Stimulated activated CD4-positive, alpha-beta T cell treated with anti-CD3 and anti-CD28 coated beads, Interleukin-2, amount 100 ng/mL, for 48 hours (primary cell): ENCODE results near the gene CSGALNACT2.

Experiments used
- DNase-seq, 2 donors: peaks; one replicate each; pipeline ENCODE4 v3.0.0-alpha.2; 2020

Gene CSGALNACT2

DNA sequence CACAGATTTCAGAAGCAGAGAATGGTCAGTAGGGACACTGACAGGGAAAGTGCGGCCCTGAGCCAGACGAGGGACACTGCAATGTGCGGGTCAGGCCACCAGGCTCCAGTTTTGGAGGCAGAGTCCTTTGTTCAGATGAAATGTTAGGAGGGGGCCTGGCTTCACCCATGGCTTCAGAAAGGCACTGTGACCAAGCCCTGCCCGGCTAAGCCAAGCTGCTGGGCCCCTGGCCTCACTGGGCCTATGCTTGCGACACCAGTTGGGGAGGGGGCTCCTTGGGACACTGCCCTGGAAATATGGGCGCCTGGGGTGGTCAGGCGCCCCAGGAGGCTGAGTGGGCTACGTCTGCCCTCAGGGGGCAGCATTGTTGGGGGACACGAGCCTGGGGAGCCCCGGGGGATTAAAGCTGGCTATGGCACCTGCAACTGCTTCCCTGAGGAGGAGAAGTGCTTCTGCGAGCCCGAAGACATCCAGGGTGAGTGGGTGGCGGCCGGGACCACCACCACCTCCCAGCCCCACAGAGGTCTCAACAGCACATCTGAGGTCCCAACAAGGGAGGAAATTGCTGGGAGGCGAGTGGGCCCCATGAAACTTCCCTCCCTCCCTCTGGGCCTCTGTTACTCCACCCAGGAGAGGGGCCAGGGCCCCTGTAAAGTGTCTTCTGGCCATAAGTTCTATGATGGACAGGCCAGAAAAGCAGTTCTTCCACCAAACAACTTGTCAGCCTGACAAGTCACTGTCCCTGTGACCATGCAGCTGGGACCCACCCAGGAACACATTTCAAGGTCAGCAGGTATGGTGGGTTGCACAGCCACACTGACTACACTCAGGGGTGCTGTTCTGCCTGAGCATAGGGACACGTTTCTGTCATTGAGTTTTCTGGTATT, 24.8 kb upstream of the CSGALNACT2 start:
- no peak for DNase-seq

DNA sequence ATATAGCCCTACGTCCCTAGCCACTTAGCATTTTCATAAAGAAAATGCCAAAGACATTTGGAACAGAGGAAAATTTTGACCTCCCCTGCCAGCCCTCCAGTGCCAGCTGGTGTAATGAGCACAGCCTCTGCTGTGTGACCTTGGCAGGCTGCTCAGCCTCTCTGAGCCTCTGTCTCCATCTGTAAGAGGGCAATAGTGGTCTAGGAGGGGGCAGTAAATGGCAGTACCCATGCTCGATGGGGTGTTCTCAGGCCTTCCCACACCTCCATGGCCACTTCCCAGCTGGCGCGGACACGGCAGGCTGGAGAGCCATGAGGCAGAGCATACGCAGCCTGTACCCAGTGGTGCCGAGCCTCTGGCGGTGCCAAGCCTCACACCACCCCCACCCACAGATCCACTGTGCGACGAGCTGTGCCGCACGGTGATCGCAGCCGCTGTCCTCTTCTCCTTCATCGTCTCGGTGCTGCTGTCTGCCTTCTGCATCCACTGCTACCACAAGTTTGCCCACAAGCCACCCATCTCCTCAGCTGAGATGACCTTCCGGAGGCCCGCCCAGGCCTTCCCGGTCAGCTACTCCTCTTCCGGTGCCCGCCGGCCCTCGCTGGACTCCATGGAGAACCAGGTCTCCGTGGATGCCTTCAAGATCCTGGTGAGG, 24.0 kb upstream of the CSGALNACT2 start:
- no peak for DNase-seq

DNA sequence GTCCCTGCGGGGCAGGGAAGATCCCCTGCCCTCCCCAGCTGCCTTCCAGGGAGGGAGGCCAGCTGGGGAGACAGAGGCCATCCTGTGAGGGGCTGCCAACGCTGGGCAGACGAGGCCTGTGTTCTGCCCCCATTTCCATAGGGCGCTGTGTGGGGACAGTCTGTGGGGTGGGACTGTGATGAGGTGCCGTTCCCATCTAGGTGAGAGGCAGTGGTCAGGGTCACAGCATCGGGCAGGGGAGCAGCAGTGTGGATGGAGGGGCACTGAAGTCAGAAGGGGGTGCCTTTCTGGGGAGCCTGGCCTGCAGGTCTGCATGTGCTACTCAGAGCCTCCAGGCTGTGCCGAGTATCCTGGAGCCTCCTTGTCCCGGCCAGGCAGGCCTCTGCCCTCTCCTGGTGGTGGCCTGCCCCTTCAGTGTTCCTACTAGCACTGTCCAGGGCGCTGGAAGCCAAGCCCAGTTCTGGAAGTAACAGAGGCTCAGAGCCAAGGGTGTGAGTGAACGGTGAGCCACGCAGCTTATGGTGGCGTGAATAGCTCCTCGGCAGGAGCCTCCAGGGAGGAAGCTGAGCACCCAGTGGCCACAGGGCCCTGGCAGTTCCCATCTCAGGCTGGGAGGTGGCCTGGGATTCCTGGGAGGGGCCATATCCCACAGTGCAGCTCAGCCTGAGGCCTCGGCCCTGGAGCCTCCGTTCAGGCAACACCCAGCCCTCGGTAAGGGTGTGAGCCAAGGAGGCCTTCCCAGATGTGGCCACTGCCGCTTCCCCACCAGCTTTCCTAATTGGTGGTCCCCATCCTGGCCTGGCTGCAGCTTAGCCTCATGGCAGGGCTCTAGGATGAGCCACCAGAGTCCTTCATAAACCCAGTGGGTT, 23.3 kb upstream of the CSGALNACT2 start:
- no peak for DNase-seq

DNA sequence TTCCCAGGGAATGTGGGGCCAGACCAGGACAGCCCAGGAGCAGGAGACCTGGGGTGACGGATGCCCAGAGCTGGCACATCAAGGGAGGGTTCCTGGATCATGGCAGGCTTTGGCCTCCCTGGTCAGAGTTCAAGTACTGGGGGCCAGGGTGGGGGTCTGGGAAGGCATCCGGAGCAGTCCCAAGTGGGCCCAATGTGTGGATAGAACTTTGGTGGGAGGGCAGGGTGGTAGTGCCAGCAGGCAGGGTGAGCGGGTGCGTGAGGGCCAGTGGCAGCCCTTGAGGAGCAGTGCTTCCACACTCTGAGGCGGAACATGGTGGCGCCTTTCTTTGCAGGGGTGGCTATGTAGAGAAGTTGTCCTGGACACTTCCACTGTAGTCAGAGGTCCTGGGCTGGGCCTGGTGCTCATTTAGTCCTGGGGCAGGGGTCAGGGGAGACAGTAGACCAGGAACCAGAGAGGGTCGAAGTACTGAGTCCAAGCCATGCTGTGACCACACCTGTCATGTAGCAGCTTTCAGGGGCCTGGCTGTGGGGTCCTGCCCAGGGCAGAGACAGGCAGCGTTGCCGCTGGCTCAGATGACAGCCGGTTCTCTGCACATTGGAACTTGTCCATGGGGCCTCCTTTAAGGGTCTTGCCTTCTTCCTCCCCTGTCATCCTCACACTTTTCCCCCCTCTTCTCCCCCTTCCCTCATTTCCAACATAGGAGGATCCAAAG, 22.2 kb upstream of the CSGALNACT2 start:
- DNase-seq: no peak

DNA sequence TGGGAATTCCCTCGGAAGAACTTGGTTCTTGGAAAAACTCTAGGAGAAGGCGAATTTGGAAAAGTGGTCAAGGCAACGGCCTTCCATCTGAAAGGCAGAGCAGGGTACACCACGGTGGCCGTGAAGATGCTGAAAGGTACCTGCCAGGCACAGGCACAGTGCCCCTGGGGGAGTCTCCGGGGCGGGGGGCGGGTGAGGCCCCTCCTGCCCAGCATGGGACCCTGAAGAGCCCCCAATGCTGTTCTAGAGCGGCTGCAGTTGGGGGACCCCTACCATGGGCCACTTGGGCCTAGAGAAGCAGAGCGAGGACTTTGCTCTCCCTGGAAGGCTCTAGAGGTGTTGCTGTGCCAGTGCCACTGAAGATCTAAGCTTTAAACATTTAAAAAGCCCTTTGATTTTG, 21.6 kb upstream of the CSGALNACT2 start:
- DNase-seq: no peak

DNA sequence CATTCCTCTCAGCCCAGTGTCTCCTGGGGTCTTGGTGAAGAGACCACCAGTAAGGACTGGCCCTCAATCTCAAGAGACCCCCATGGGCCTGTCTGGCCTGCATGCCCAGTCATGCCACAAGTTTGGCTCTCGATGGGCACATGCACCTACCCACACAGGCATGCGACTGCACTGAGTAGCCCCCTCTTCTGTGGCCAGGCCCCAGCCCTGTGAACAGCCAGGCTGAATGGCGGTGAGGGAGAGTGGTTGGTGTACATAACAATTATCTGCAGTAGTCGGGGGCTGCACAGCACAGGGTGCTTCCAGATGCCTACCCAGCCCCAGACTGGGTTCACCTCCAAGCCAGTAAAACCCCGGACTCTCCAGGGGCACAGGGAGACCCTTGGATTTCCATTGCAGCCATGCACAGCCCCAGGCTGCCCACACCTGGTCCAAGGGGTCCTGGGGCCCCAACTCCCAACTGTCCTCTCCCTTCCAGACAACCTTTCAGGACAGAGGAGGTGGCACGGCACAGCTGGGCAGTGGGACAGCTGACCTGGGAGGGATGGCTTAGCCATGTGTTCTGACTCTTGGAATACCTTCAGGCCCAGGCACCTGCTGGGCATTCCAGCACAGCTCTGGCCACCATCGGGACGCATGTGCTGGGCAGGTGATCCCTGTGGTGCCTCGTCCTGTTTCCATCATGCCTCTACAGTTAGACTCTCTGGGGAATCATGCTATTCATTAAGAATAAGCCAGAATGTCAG, 21.0 kb upstream of the CSGALNACT2 start:
- no peak for DNase-seq

DNA sequence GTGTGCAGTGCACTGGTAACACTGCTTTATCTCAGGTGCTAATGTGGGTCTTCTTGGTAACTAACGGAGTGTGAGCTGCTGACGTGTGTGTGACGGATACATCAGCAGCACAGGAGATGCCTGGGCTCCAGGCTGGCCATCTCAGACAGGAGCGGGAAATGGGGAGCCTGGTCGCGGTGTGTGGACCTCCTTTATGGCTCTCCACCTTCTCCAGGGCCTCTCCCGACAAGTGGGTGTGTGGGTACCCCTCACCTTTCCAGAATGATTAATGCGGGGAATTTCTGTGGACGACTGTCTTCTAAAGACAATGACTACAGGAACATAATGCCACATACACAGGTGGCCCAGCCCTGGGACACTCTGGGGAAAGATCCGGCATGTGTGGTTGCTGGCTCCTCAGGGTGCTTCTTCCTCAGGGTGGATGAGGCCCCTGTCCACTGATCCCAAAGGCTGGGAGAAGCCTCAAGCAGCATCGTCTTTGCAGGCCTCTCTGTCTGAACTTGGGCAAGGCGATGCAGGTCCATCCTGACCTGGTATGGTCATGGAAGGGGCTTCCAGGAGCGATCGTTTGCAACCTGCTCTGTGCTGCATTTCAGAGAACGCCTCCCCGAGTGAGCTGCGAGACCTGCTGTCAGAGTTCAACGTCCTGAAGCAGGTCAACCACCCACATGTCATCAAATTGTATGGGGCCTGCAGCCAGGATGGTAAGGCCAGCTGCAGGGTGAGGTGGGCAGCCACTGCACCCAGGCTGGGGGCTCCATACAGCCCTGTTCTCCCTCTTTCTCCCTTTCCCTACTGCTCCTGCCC, 20.3 kb upstream of the CSGALNACT2 start:
- no peak for DNase-seq

GRCh38 chr10:43118631-43119415, 19.4 kb upstream of the CSGALNACT2 start:
- no peak for DNase-seq

- DNase-seq: no peak
Observed at GRCh38 chr10:43119416-43120115, 18.7 kb upstream of the CSGALNACT2 start.

DNA sequence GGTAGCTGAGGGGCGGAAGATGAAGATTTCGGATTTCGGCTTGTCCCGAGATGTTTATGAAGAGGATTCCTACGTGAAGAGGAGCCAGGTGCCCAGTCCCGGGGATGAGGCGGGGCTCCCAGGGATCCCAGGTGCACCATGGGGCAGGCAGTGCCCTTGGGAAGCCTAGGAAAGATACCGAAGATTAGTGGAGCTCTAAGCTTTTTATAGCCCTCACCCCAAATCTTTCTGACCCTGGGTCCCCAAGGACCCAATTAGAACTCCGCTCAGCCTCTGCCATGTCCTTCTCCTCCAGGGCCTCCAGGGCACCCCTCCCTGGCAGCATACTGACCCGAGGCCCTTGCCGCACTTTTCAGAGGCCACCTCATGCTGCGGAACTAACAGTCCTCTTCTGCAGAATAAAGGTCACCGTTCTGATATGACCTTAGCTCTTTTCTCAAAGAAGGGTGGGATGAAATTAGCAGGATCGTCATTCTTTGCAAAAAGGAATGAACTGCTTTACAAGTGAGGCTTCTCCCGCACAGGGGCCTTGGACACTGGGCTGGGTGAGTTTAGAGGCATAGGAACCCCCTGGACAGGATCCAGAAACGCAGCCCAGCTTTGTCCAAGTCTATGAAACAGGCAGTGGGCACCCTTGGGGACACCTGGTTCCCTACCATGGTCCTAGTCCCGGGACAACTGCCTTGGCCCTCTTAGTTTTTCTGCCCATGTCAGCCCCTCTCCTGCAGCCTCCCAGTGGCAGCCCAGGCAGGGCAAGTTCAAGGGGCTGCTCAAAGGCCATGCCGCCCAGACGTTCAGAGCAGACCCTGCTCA, 17.9 kb upstream of the CSGALNACT2 start:
- DNase-seq: no peak

GRCh38 chr10:43120929-43121314, 17.3 kb upstream of the CSGALNACT2 start:
- DNase-seq: peak; percentile 25 to 40

- DNase-seq: no peak
Observed at GRCh38 chr10:43121444-43121843, 16.8 kb upstream of the CSGALNACT2 start.

- DNase-seq: no peak
Observed at GRCh38 chr10:43122096-43122495, 16.1 kb upstream of the CSGALNACT2 start.

- DNase-seq: no peak
Observed at GRCh38 chr10:43122826-43123225, 15.4 kb upstream of the CSGALNACT2 start.

DNA sequence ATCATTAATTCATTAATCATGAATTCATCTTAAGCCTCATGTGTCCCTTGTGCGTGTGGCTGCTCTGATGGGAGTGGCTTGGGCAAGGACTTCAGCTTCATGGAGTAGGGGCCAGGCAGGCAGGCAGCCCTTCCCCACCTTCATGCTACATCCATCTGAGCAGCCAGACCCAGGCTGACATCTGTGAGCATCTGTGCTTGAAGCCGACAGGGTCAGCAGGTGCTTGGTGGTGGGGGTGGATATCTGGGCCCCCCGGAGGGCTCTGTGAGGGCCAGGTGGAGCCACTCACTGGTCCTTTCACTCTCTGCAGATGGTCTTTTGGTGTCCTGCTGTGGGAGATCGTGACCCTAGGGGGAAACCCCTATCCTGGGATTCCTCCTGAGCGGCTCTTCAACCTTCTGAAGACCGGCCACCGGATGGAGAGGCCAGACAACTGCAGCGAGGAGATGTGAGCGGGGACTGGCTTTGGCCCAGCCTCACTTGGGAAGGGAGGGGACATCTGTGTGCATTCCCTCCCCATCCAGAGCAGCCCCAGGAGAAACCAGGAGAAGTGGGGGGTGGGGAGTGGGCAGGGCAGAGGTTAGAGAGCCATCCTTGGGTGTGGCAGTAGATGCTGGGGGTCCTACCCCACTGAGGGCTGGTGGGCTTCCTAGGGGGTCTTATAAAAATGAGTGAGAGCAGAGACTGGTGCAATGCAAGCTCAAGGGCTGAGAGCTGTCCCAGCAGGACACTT, 14.7 kb upstream of the CSGALNACT2 start:
- DNase-seq: no peak

- no peak for DNase-seq
Observed at GRCh38 chr10:43124094-43124521, 14.1 kb upstream of the CSGALNACT2 start.

GRCh38 chr10:43124574-43125273, 13.5 kb upstream of the CSGALNACT2 start:
- DNase-seq: no peak
